ENCODE measurements around the gene FAP. TPM values are rescaled to one million over a fixed set of nuclear protein-coding genes. Genes with fewer than 3 reads are reported as not detected.

FAP gene
- total RNA-seq, 1 donor from 2014 or later: 0.20 TPM

GRCh38 chr2:162242586-162243280 is 512 bp downstream of the FAP start:
- DNase-seq (ENCODE audit: low read depth in 2 of 2): peak in 1 of 2 donors; percentile 18

- no peak for DNase-seq (ENCODE audit: low read depth in 2 of 2)
These were observed 1.7 kb downstream of the FAP start for GRCh38 chr2:162241571-162241970.

DNA sequence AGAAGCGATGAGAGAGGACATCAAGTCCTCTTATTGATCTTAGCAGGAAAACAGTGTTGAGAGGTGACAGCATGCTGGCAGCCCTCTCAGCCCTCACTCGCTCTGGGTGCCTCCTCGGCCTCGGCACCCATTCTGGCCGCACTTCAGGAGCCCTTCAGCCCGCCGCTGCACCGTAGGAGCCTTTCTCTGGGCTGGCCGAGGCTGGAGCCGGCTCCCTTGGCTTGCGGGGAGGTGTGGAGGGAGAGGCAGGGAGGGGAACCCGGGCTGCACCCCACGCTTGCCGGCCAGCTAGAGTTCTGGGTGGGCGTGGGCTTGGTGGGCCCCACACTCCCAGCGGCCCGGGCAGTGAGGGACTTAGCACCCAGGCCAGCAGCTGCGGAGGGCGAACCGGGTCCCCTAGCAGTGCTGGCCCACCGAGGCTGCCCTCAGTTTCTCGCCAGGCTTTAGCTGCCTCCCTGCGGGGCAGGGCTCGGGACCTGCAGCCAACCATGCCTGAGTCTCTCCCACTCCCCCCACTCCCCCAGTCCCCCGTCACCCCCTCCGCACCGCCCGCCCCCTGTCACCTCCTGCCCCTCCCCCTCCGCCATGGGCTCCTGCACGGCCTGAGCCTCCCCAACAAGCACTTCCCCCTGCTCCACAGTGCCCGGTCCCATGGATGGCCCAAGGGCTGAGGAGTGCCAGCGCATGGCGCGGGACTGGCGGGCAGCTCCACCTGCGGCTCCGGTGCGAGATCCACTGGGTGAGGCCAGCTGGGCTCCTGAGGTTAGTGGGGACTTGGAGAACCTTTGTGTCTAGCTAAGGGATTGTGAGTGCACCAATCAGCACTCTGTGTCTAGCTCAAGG is 8.4 kb downstream of the FAP start:
- DNase-seq (ENCODE audit: low read depth in 2 of 2): no peak

- DNase-seq (ENCODE audit: low read depth in 2 of 2): peak in 1 of 2 donors; percentile 34
These were observed 10.0 kb downstream of the FAP start for GRCh38 chr2:162233197-162233596.

DNA sequence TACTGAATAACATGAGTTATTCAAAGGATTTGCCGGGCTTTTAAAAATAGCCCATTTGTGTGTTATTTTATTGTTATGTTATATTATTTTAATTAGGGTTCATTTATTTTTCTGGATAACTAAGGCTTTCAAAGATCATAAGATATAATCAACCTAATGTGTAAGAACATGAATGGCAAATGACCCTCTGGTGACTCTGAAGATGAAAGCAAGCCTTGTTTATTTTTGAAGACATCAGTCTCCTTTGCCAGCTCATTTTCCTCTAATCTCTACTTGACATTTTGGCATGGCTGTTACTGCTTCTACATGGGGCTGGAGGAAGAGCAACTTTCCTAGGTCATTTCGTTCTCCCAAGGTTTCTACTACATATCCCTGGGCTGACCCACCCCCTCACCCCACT is 10.6 kb downstream of the FAP start:
- peak in 1 of 2 donors; percentile 11 for DNase-seq (ENCODE audit: low read depth in 2 of 2)

GRCh38 chr2:162232027-162232426 is 11.2 kb downstream of the FAP start:
- no peak for DNase-seq (ENCODE audit: low read depth in 2 of 2)

GRCh38 chr2:162230761-162231160 is 12.5 kb downstream of the FAP start:
- no peak for DNase-seq (ENCODE audit: low read depth in 2 of 2)

DNA sequence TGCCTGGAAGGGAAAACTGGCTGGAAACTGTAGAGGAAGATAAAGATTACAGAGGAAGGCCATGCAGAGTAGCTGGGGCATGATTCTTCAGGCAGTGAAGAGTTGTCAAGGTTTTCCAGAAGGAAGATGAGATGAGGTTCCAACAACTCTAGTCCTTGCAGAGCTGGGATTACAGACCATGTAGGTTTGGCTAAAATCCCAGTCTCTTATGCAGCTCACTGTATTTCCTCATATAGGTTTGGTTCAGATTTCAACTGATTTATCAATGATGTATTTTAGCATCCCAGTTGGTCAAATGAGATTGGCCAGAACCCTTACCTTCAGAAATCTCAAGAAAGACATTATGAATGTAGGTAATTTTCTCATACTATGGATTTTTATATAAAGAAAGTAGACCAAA is 16.4 kb downstream of the FAP start:
- DNase-seq (ENCODE audit: low read depth in 2 of 2): no peak

DNA sequence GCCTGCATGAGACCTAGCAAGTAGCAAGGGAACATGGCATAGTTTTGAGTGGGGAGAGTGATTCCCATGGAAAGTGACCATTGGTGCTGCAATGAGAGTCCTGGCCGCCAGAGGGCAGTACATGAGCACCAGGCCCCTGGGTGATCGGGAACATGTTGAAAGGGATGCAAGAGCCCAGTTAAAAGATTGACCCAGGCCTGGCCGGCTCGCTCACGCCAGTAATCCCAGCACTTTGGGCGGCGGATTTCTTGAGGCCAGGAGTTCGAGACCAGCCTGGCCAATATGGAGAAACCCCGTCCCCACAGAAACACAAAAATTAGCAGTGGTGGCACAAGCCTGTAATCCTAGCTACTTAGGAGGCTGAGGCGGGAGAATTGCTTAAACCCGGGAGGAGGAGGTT is 22.2 kb downstream of the FAP start:
- DNase-seq (ENCODE audit: low read depth in 2 of 2): peak; percentile 65 to 69

GRCh38 chr2:162220368-162220767 is 22.9 kb downstream of the FAP start:
- no peak for DNase-seq (ENCODE audit: low read depth in 2 of 2)

GRCh38 chr2:162219426-162219825 is 23.8 kb downstream of the FAP start:
- DNase-seq (ENCODE audit: low read depth in 2 of 2): no peak

GRCh38 chr2:162217598-162217997 is 25.6 kb downstream of the FAP start:
- no peak for DNase-seq (ENCODE audit: low read depth in 2 of 2)

GRCh38 chr2:162215162-162215561 is 28.1 kb downstream of the FAP start:
- DNase-seq (ENCODE audit: low read depth in 2 of 2): no peak

- no peak for DNase-seq (ENCODE audit: low read depth in 2 of 2)
These were observed 30.9 kb downstream of the FAP start for GRCh38 chr2:162212366-162212765.

DNA sequence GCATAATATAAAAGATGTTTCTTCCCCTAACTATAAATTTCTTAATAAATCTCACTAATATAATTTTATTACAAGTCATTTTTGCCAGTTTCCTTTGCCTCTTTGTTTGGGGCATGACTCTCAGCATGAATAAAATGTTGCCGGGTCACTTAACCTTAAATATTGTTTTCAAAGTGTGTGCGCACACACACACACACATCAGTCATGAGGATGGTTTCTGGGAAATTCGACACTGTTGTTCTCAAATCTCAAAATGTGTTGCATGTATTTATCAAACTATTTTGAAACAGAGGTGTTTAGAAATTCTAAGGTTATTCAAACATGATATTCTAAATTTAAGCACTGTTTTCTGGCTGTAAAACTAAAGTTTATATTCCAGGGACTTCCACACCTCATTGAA is 31.5 kb downstream of the FAP start:
- no peak for DNase-seq (ENCODE audit: low read depth in 2 of 2)

DNA sequence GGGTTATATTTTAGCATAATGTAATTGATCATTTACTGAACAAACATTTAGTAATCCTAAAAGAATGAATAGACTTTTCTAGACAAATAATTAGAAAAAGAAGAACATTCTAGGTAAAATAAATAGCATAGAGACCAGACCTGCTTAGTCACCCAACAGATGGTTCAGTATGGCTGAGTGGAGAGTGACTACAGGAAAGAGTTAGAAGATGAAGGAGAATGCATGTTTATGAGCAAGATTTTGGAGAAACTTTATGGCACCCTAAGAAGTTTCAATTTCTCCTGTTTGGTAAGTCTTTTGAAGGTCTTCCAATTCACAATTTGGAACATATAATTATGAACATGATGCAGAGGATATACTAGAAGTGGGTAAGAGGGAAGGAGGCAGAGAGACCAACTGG is 32.9 kb downstream of the FAP start:
- DNase-seq (ENCODE audit: low read depth in 2 of 2): peak in 1 of 2 donors; percentile 8

DNA sequence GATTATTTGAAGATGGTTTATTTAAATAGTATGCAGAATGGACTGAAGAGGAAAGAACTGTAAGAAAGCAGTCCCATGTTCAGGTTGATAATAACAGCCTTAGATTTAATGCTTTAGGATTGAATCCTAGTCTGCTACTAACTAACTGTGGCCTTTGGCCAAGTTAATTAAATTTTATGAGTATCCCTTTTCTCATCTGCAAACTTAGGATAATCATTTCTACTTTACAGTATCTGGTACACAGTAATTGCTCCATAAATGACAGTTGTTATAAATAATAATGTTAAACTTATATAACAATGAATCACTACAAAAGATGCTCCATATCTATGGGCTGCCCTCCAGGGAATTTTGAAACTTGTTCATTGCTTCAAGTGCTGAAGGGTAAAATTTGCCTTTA is 41.0 kb downstream of the FAP start:
- DNase-seq (ENCODE audit: low read depth in 2 of 2): no peak

GRCh38 chr2:162200636-162201035 is 42.6 kb downstream of the FAP start:
- no peak for DNase-seq (ENCODE audit: low read depth in 2 of 2)

DNA sequence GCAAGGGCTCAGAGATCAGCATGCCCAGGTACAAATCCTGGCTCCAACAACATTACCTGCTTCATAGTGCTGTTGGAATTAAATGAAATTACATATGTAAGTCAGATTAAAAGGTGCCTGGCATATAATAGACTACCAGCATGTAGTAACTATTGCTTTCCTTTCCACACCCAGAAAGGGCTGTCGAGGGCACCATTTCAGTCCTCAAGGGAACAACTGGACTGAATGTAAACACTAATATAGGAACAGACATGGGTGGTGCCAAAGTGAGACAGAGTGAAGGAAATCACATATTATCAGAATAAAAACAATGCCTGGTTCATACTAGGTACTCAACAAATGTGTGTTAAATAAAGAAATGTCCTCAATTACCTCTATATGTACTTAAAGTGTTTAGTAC is 43.3 kb downstream of the FAP start:
- DNase-seq (ENCODE audit: low read depth in 2 of 2): no peak

- DNase-seq (ENCODE audit: low read depth in 2 of 2): no peak
These were observed 45.0 kb downstream of the FAP start for GRCh38 chr2:162198239-162198638.

- DNase-seq (ENCODE audit: low read depth in 2 of 2): no peak
These were observed 46.0 kb downstream of the FAP start for GRCh38 chr2:162197069-162197825.

DNA sequence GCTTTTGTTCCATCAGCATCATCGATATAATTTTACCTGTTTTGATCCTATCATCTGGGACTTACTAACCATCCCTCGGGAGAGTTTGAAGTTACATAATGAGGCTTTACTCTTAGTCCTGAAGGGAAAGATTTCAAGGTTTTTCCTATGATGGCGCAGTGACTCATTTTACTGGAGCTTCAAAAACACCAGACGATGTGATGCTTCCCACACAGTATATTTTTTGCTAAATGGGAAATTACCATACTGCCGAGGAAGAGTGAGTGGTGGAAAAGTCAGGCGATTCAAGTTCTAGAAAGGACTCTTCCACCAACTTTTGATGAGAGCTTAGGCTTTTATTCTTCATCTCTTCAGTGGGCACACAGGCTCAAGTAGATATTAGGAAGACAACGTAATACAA is 46.6 kb downstream of the FAP start:
- DNase-seq (ENCODE audit: low read depth in 2 of 2): peak in 1 of 2 donors; percentile 8

All from lung microvascular endothelial cell (primary cell).